ENCODE results near the gene MSRB2. TPM values are rescaled to one million over a fixed set of nuclear protein-coding genes. Genes with fewer than 3 reads are reported as not detected.

Gene MSRB2
- total and polyA plus RNA-seq, 2 experiments from 2014 or later: 9.5 to 34.6 TPM

GRCh38 chr10:23058366-23058765 is 37.0 kb upstream of the MSRB2 start:
- H4K20me1 ChIP-seq (replicated peaks; ENCODE audit: insufficient read depth): no peaks in the 10 kb centered on the region
- H2AFZ ChIP-seq: no peak overlapping the region
- H3K79me2 ChIP-seq (replicated peaks; ENCODE audit: insufficient read depth): no peaks in the 10 kb centered on the region
- H3K4me3 Mint-ChIP-seq: no peak overlapping the region
- no peak for TF ChIP-seq STAT1 (IDR thresholded peaks at IDR 0.05; ENCODE audit: unreplicated experiment)
- TF ChIP-seq EZH2phosphoT487 (IDR thresholded peaks at IDR 0.05; ENCODE audit: unreplicated experiment): no peak
- TF ChIP-seq NANOG (IDR thresholded peaks at IDR 0.05; ENCODE audit: borderline replicate concordance): no peak
- TF ChIP-seq ZNF462 (CRISPR knock-in tag; IDR thresholded peaks at IDR 0.05): no peak
- TF ChIP-seq EZH2 (IDR thresholded peaks at IDR 0.05; ENCODE audit: low read depth, unreplicated experiment): no peak
- TF ChIP-seq ZNF331 (CRISPR knock-in tag; IDR thresholded peaks at IDR 0.05; ENCODE audit: low read depth): no peak
- TF ChIP-seq CREB1 (CRISPR knock-in tag; IDR thresholded peaks at IDR 0.05; ENCODE audit: low read depth): no peak
- TF ChIP-seq ZNF114 (CRISPR knock-in tag; IDR thresholded peaks at IDR 0.05): no peak
- no peak for TF ChIP-seq ETS1 (IDR thresholded peaks at IDR 0.05)
- TF ChIP-seq JUNB (IDR thresholded peaks at IDR 0.05; ENCODE audit: unreplicated experiment): no peak
- TF ChIP-seq REST (IDR thresholded peaks at IDR 0.05; ENCODE audit: unreplicated experiment): no peak
- no peak for TF ChIP-seq CTCF (conservative IDR thresholded peaks at IDR 0.05; ENCODE audit: low read depth in 2 of 2)
- TF ChIP-seq POLR2AphosphoS5 (IDR thresholded peaks at IDR 0.05; ENCODE audit: low read depth): no peak
- no peak overlapping the region for H3K27ac ChIP-seq (ENCODE audit: low read depth)
- peaks cover 6% of the 10 kb centered on the region for H3F3A ChIP-seq (replicated peaks; ENCODE audit: low read depth)
- H3K36me3 Mint-ChIP-seq (ENCODE audit: low read depth): peaks cover 12% of the 10 kb centered on the region; the same call in 2 of the 3 replicates
- peaks cover 10% of the 10 kb centered on the region; the same call in 1 of the 2 replicates for H3K9me2 ChIP-seq (ENCODE audit: insufficient read depth)
- no peak overlapping the region for H3K4me2 ChIP-seq
- H3K4me1 ChIP-seq (ENCODE audit: insufficient read depth): peaks cover 62% of the 10 kb centered on the region
- no peak for DNase-seq (ENCODE audit: low spot score)
- no peak overlapping the region for H3K27ac Mint-ChIP-seq
- H3K9me3 Mint-ChIP-seq: peaks cover 11% of the 10 kb centered on the region
- peaks cover 55% of the 10 kb centered on the region for H3K4me1 Mint-ChIP-seq
- ATAC-seq: no peak
- no peak overlapping the region for H3K4me3 ChIP-seq
- no peaks in the 10 kb centered on the region; the same call in 1 of the 2 replicates for H3K36me3 ChIP-seq (ENCODE audit: insufficient read depth)
- H3K27me3 ChIP-seq (ENCODE audit: insufficient read depth): no peaks in the 10 kb centered on the region
- H3K27me3 Mint-ChIP-seq (ENCODE audit: insufficient read depth, low read depth, poor library complexity): peaks cover 6% of the 10 kb centered on the region
